Esophagus squamous epithelium (tissue), 4 donors: Measurements from ENCODE around the gene KCNJ12.
"Not testable (repeated sequence)": the region's sequence is repeated elsewhere in the genome, so short reads cannot be mapped to it uniquely, and the experiment has no call there.

Experiments used
- POLR2A ChIP-seq, 4 donors: fragments of 450-650 bp; IDR thresholded peaks; one replicate each; pipeline ENCODE4 v1.6.1; 2017; ENCODE audit warnings: antibody characterized with exemption in 4 of 4, mild to moderate bottlenecking in 4 of 4, moderate library complexity in 3 of 4
- TF ChIP-seq, protein P1 (sequence below), 6 experiments: fragments of 450-650 bp in 4 of 6; fragments of 200-600 bp in 2 of 6; sonication (generic) in 2 of 6; IDR thresholded peaks; one replicate each; pipeline ENCODE4 v1.5.1; 2016 to 2019; ENCODE audit warnings: antibody characterized with exemption in 6 of 6, mild to moderate bottlenecking in 4 of 6, moderate library complexity in 4 of 6

- TF ChIP-seq, protein P1, sequence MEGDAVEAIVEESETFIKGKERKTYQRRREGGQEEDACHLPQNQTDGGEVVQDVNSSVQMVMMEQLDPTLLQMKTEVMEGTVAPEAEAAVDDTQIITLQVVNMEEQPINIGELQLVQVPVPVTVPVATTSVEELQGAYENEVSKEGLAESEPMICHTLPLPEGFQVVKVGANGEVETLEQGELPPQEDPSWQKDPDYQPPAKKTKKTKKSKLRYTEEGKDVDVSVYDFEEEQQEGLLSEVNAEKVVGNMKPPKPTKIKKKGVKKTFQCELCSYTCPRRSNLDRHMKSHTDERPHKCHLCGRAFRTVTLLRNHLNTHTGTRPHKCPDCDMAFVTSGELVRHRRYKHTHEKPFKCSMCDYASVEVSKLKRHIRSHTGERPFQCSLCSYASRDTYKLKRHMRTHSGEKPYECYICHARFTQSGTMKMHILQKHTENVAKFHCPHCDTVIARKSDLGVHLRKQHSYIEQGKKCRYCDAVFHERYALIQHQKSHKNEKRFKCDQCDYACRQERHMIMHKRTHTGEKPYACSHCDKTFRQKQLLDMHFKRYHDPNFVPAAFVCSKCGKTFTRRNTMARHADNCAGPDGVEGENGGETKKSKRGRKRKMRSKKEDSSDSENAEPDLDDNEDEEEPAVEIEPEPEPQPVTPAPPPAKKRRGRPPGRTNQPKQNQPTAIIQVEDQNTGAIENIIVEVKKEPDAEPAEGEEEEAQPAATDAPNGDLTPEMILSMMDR (IDR thresholded peaks at IDR 0.05): not testable (repeated sequence)
- not testable (repeated sequence) for TF ChIP-seq POLR2A (IDR thresholded peaks at IDR 0.05)
Observed at GRCh38 chr17:21426876-21427275, 50.7 kb downstream of the KCNJ12 start.
